HEK293T (cell line): Measurements from ENCODE around the gene SAFB.

Experiments
- CTBP1 ChIP-seq: fragments of 450-650 bp; IDR thresholded peaks from 2 replicates; pipeline ENCODE4 v1.6.1; 2016; ENCODE audit warnings: borderline replicate concordance
- FOXM1 ChIP-seq: fragments of 450-650 bp; IDR thresholded peaks from 2 replicates; pipeline ENCODE4 v1.6.1; 2017; ENCODE audit warnings: mild to moderate bottlenecking, borderline replicate concordance
- NFRKB ChIP-seq: fragments of 450-650 bp; IDR thresholded peaks from 2 replicates; pipeline ENCODE4 v1.6.1; 2016; ENCODE audit warnings: mild to moderate bottlenecking, moderate library complexity
- SP1 ChIP-seq: fragments of 450-650 bp; IDR thresholded peaks from 2 replicates; pipeline ENCODE4 v1.6.1; 2017
- ZNF384 ChIP-seq: fragments of 450-650 bp; IDR thresholded peaks from 2 replicates; pipeline ENCODE4 v1.6.1; 2016

- TF ChIP-seq FOXM1 (no peak), SP1 (no peak), NFRKB (no peak), ZNF384 (no peak), CTBP1 (no peak)
These were observed 60.4 kb downstream of the SAFB start for GRCh38 chr19:5683177-5683886.
